Fibroblast of lung (primary cell): ENCODE results near the gene NPHP1. TPM values are rescaled to one million over a fixed set of nuclear protein-coding genes. Genes with fewer than 3 reads are reported as not detected.
"Not testable (repeated sequence)": the region's sequence is repeated elsewhere in the genome, so short reads cannot be mapped to it uniquely, and the experiment has no call there.

ENCODE experiments used
- DNase-seq, 2 donors: peaks; one replicate each; pipeline versions ENCODE4 v3.0.0 to v3.0.0-alpha.2; 2010; ENCODE audit warnings: low read depth in 2 of 2
- H2AFZ ChIP-seq: 2 replicates; pipeline ENCODE4 v1.5.1; 2012; ENCODE audit warnings: low read length, control low read depth, inconsistent platforms
- H3K27ac ChIP-seq: 2 replicates; pipeline ENCODE4 v1.5.1; 2011; ENCODE audit warnings: low read length, control low read depth; ENCODE audit not compliant: insufficient read depth
- H3K27me3 ChIP-seq: 2 replicates; pipeline ENCODE4 v1.5.1; 2011; ENCODE audit warnings: mild to moderate bottlenecking, low read length; ENCODE audit not compliant: control insufficient read depth, insufficient read depth
- H3K36me3 ChIP-seq: 2 replicates; pipeline ENCODE4 v1.5.1; 2011; ENCODE audit warnings: low read length; ENCODE audit not compliant: control insufficient read depth, insufficient read depth
- H3K4me1 ChIP-seq: 2 replicates; pipeline ENCODE4 v1.5.1; 2011; ENCODE audit warnings: low read length; ENCODE audit not compliant: control insufficient read depth, insufficient read depth; ENCODE audit errors: extremely low read depth
- H3K4me2 ChIP-seq: 2 replicates; pipeline ENCODE4 v1.5.1; 2011; ENCODE audit warnings: low read length, control low read depth; ENCODE audit not compliant: insufficient read depth; ENCODE audit errors: extremely low read depth
- H3K4me3 ChIP-seq, 4 experiments: fragments of 200-600 bp in 1 of 4; sonication (generic) in 1 of 4; replicated peaks in 1 of 4; 2 replicates each; pipeline ENCODE4 v1.5.1; 2011 to 2016; ENCODE audit warnings: low read length in 4 of 4, low read depth in 3 of 4, mild to moderate bottlenecking in 3 of 4, control low read depth in 2 of 4, inconsistent platforms in 1 of 4, mixed read lengths in 1 of 4; ENCODE audit not compliant: insufficient read depth in 1 of 4; ENCODE audit errors: control extremely low read depth in 1 of 4
- H3K79me2 ChIP-seq: 2 replicates; pipeline ENCODE4 v1.5.1; 2012; ENCODE audit warnings: mild to moderate bottlenecking, low read length, inconsistent platforms; ENCODE audit not compliant: control insufficient read depth, insufficient read depth
- H3K9ac ChIP-seq: 2 replicates; pipeline ENCODE4 v1.5.1; 2011; ENCODE audit warnings: mild to moderate bottlenecking, low read length, control low read depth; ENCODE audit not compliant: insufficient read depth
- H3K9me3 ChIP-seq: 2 replicates; pipeline ENCODE4 v1.5.1; 2012; ENCODE audit warnings: low read depth, low read length; ENCODE audit not compliant: control insufficient read depth, insufficient read depth
- H4K20me1 ChIP-seq: 2 replicates; pipeline ENCODE4 v1.5.1; 2011; ENCODE audit warnings: low read length; ENCODE audit not compliant: control insufficient read depth, insufficient read depth; ENCODE audit errors: extremely low read depth
- EZH2 ChIP-seq: IDR thresholded peaks from 2 replicates; pipeline ENCODE4 v1.5.1; 2012; ENCODE audit warnings: low read length, control low read depth, mild to moderate bottlenecking; ENCODE audit errors: missing control alignments
- polyA plus RNA-seq, 2 donors: library from polyadenylated mRNA; depleted of rRNA in 1 of 2; stranded (reverse) in 1 of 2; unstranded in 1 of 2; fragments of >200 nt; gene quantifications; 2 replicates each; pipeline ENCODE4 v1.2.1, GENCODE V29; 2011 to 2012; ENCODE audit warnings: missing spikeins in 1 of 2
- total RNA-seq: library from RNA; depleted of rRNA; stranded (reverse); fragments of >200 nt; gene quantifications from 2 replicates; pipeline ENCODE4 v1.2.1, GENCODE V29; 2014
- TF ChIP-seq, protein P1 (sequence below), 2 donors: IDR thresholded peaks in 1 of 2; conservative IDR thresholded peaks in 1 of 2; 1 replicate in 1 of 2; 2 replicates in 1 of 2; pipeline ENCODE4 v1.5.1; 2011 to 2012; ENCODE audit warnings: low read length in 2 of 2, control low read depth in 1 of 2, inconsistent platforms in 1 of 2, low read depth in 1 of 2, mild to moderate bottlenecking in 1 of 2

The NPHP1 gene
- total and polyA plus RNA-seq, 2 donors (not counting 1 experiment from before 2014, with no cell fraction given), result 5.0 to 5.1 TPM

DNA sequence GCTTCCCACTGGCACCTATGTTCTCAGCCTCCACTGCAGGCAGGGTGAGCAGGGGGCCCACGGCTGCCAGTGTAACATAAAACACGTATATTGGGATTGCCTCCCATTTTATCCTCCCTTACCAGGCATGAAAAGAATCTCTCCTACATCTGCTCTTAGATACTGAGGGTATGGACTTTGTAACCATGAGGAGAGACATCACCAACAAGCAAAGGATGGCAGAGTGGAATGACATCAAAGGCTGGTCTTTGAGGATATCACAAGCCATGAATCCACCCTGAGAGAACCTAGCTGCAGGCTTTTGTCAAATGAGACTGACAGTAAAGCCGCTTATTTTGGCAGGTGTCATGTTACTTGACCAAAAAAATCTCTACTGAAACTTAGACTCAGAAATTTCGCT lies 7.4 kb downstream of the NPHP1 start:
- Histone ChIP-seq H3K9me3 (no peaks in the 10 kb centered on the region), H3K27ac (no peak overlapping the region), H3K36me3 (no peaks in the 10 kb centered on the region)

DNA sequence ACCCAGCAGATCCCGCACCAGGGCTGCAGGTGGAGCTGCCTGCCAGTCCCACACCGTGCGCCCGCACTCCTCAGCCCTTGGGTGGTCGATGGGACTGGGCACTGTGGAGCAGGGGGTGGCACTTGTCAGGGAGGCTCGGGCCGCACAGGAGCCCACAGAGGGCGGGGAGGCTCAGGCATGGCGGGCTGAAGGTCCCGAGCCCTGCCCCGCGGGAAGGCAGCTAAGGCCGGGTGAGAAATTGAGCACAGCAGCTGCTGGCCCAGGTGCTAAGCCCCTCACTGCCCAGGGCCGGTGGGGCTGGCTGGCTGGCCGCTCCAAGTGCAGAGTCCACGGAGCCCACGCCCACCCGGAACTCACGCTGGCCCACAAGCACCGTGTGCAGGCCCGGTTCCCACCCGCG lies 14.6 kb downstream of the NPHP1 start:
- H3K27me3 ChIP-seq, H3K79me2 ChIP-seq, H2AFZ ChIP-seq, H3K4me1 ChIP-seq, H3K9ac ChIP-seq, H3K9me3 ChIP-seq, H3K4me3 ChIP-seq, DNase-seq, H3K27ac ChIP-seq, H3K36me3 ChIP-seq, H4K20me1 ChIP-seq, H3K4me2 ChIP-seq: not testable (repeated sequence)

More for the DNA sequence above, 7.4 kb downstream of the NPHP1 start:
- TF ChIP-seq EZH2, result no peak
- TF ChIP-seq, protein P1, sequence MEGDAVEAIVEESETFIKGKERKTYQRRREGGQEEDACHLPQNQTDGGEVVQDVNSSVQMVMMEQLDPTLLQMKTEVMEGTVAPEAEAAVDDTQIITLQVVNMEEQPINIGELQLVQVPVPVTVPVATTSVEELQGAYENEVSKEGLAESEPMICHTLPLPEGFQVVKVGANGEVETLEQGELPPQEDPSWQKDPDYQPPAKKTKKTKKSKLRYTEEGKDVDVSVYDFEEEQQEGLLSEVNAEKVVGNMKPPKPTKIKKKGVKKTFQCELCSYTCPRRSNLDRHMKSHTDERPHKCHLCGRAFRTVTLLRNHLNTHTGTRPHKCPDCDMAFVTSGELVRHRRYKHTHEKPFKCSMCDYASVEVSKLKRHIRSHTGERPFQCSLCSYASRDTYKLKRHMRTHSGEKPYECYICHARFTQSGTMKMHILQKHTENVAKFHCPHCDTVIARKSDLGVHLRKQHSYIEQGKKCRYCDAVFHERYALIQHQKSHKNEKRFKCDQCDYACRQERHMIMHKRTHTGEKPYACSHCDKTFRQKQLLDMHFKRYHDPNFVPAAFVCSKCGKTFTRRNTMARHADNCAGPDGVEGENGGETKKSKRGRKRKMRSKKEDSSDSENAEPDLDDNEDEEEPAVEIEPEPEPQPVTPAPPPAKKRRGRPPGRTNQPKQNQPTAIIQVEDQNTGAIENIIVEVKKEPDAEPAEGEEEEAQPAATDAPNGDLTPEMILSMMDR (conservative IDR thresholded peaks at IDR 0.05 in 1 of 2, IDR thresholded peaks at IDR 0.05 in 1 of 2; ENCODE audit: low read depth in 1 of 2, low read length in 2 of 2), result no peak
- H3K9ac ChIP-seq, result no peak overlapping the region
- H2AFZ ChIP-seq, result no peak overlapping the region
- H4K20me1 ChIP-seq, result no peaks in the 10 kb centered on the region
- H3K4me2 ChIP-seq, result no peak overlapping the region
- H3K79me2 ChIP-seq, result no peaks in the 10 kb centered on the region
- H3K27me3 ChIP-seq, result no peaks in the 10 kb centered on the region
- no peak for DNase-seq
- H3K4me1 ChIP-seq, result no peaks in the 10 kb centered on the region
- no peak overlapping the region for H3K4me3 ChIP-seq

DNA sequence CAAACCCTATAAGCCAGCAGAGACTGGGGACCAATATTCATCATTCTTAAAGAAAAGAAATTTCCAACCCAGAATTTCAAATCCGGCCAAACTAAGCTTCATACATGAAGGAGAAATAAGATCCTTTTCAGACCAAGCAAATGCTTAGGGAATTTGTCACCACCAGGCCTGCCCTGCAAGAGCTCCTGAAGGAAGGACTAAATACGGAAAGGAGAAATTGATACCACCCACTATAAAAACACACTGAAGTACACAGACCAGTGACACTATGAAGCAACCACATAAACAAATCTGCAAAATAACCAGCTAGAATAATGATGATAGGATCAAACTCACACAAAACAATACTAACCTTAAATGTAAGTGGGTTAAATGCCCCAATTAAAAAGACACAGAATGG lies 22.4 kb downstream of the NPHP1 start:
- Histone ChIP-seq H3K4me2 (no peak overlapping the region), H3K4me1 (no peaks in the 10 kb centered on the region), H3K36me3 (no peaks in the 10 kb centered on the region), H3K9ac (no peak overlapping the region), H3K79me2 (no peaks in the 10 kb centered on the region), H2AFZ (no peak overlapping the region), H3K27ac (no peak overlapping the region), H3K9me3 (no peaks in the 10 kb centered on the region), H3K4me3 (no peak overlapping the region), H4K20me1 (no peaks in the 10 kb centered on the region), H3K27me3 (no peaks in the 10 kb centered on the region)
- TF ChIP-seq, protein P1 (conservative IDR thresholded peaks at IDR 0.05 in 1 of 2, IDR thresholded peaks at IDR 0.05 in 1 of 2; ENCODE audit: low read depth in 1 of 2, low read length in 2 of 2), result no peak
- no peak for TF ChIP-seq EZH2
- DNase-seq, result no peak
